Measurements from ENCODE around the gene RIPPLY3.
"Not testable (repeated sequence)": the region's sequence is repeated elsewhere in the genome, so short reads cannot be mapped to it uniquely, and the experiment has no call there.

The RIPPLY3 gene

DNA sequence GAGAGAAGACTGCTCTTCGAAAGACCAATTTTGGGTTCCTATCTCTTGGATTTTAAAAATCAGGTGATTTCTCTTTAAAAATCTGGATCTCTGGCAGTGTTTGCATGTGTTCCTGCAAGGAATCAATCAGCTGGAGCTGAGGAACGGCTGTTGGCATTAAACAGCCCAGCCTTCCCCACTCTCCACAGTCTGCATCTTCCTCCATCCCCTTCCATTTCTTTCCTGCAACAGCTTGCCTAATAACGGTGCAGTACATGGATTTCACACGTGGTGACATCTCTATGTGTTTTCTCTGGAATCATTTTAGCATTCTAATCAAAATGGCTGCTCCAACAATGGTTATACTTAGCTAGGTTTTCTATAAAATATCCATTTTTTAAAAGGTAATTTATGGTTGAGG, 20.0 kb downstream of the RIPPLY3 start:
- DNase-seq: no peak

DNA sequence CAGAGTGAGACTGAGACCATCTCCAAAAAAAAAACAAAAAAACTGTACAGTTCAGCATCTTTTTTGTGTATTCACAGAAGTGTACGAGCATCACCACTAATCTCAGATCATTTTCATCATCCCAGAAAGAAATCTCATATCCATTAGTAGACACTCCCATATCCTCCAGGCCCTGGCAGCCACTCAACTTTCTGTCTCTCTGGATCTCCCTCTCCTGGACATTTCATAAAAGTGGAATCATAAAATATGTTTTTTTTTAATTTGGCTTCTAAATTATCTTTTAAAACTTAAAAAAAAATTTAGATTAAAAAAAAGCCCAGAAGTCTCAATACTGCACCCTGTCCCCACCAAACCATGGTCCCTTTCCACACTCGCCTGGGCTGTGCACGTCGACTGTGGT, 22.1 kb downstream of the RIPPLY3 start:
- no peak for DNase-seq

DNA sequence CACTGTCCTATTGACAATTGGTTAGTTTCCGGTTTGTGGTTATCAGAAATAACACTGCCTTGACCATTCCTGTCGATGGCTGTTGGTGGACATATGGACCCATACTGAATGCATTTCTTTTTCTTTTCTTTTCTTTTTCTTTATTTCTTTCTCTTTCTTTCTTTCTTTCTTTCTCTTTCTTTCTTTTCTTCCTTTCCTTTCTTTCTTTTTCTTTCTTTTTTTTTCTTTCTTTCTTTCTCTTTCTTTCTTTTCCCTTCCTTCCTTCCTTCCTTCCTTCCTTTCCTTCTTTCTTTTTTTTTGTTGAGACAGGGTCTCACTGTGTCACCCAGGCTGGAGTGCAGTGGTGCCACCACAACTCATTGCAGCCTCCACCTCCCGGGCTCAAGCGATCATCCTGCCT, 24.4 kb downstream of the RIPPLY3 start:
- no peak for DNase-seq

DNA sequence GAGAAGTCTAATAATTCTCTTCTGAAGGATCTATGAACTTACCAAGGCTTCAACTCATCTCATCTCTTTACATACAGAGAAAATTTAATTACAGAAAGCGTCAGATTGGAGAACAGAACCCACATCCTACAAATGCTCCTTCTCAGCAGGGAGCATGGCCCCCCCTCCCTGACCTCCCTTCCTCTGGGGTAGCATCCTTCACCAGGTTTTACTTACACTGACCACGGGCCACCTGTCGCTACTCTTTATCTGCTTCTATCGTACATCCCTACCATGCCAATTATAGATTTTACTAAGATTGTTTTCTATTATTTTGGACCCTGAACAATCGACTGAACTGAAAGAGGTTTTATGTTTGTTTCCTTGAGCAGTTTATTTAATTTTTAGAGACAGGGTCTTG, 25.8 kb downstream of the RIPPLY3 start:
- no peak for DNase-seq

DNA sequence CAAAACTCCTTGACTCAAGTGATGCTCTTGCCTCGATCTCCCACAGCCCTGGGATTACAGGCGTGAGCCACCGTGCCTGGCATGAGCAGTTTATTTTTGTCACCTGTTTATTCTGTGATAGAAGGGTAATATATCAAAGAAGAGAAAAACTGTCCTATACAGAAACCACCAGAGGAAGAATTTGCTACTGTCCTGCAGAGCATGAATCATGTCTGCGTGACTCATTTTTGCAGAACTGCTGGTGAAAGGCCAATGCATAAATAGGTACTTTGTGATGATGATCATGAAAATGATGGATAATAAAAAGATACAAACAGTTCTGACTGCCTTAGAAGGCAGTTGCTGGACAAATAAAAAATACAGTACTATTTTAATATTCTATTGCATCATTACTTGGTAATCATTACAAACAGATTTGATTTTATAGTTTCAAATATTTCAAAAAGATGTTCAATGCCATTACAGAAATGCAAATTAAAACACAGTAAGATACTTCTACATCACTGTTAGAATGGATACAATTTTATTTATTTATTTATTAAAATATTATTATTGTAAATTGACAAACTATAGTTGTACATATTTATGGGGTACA, 26.5 kb downstream of the RIPPLY3 start:
- no peak for DNase-seq

DNA sequence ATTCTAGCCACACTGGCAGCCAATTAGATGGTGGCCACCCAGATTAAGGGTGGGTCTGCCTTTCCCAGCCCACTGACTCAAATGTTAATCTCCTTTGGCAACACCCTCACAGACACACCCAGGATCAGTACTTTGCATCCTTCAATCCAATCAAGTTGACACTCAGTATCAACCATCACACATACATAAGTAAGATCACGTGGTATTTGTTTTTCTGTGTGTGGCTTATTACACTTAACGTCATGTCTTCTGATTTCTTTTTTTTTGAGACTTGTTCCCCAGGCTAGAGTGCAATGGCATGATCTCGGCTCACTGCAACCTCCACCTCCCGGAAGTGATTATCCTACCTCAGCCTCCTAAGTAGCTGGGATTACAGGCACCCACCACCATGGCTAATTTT, 27.9 kb downstream of the RIPPLY3 start:
- not testable (repeated sequence) for DNase-seq

DNA sequence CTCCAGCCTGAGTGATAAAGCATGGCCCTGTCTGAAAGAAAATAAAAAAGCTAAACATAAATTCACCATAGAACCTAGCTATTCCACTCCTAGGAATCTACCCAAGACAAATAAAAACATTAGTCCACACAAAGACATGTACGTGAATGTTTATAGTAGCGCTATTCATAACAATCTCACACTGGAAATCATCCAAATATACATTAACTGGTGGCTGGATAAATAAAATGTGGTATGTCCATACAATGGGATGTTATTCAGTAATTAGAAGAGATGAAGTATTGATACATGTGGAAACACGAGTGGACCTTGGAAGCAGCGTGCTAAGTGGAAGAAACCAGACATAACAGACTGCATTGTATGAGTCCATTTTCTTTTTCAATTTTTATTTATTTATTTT, 29.7 kb downstream of the RIPPLY3 start:
- DNase-seq: no peak

DNA sequence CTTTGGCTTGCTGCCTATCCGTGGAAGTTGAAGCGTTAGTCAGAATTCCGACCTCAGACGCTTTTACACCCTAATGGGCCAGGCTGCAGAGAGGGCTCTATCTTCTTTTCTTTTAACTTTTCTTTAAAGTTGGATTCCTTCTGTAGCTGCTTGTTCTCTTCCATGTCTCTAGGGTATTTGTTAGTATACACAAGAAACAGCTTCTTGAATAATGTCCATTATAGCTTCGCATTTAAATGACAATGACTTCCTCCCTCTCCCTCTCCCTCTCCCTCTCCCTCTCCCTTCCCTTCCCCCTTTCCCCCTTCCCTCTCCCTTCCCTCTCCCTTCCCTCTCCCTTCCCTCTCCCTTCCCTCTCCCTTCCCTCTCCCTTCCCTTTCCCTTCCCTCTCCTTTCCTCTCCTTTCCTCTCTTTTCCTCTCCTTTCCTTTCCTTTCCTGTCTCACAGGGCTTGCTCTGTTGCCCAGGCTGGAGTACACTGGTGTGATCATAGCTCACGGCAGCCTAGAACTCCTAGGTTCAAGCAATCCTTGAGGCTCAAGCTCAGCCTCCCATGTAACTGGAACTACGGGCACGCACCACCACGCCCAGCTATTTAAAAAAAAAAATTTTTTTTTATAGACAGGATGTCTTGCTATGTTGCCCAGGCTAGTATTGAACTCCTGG, 33.0 kb downstream of the RIPPLY3 start:
- no peak for DNase-seq

DNA sequence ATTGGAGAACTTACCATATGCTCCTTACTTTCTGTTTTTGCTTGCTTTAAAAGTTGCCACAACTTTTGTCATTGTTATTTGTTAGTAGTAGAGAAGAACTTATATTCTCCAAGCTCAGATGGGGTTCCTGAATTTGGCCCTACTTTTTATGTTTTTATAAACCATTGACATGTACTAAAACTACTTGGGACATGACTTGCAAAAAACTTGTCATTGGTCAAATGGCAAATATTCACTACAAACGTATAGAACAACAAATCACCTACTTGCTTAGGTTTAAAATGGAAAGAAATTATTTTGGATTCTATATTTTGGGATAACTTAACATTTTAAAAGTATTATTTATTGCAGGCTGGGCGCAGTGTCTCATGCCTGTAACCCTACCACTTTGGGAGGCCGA, 33.7 kb downstream of the RIPPLY3 start:
- DNase-seq: no peak

DNA sequence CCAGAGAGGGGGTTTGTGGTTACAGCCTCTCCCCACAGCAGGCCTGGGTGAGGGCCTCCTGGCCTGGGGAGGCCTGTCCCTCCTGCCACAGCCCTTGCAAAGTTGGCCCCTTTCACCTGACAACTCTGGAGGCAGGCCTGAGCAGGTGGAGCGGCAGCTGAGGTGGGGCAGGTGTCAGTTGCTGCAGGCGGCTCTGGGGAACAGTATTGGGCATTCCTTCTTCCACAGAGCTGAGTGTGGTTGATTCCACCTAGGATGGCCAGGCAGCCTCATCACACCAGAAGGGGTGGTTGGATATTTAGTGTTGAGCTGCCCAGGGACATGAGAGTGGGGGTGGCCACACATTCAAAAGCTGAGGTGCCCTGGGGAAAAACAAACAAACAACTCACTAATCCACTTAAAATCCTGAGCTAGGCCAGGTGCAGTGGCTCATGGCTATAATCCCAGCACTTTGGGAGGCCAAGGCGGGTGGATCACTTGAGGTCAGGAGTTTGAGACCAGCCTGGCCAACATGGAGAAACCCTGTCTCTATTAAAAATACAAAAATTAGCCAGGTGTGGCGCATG, 35.3 kb downstream of the RIPPLY3 start:
- DNase-seq: peak; percentile 16

DNA sequence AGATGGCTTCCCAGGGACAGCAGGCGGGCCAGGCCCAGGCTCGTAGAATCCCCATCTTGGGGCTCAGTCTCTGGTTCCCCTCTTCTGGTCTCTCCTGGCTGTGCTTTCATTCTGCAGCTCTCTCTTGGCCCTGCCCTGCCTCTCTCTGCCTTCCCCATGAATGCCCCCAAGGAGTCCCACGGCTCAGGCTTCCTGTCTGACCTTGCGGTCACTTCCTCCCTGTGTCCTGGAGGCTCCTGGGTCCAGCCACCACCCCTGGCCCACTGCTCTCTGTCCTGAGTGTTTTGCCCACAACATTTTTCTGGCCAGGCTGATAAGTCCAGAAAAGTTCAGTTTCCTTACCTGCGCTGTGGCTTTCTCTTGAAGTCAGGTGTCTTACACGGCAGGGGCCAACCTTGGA, 37.3 kb downstream of the RIPPLY3 start:
- no peak for DNase-seq

DNA sequence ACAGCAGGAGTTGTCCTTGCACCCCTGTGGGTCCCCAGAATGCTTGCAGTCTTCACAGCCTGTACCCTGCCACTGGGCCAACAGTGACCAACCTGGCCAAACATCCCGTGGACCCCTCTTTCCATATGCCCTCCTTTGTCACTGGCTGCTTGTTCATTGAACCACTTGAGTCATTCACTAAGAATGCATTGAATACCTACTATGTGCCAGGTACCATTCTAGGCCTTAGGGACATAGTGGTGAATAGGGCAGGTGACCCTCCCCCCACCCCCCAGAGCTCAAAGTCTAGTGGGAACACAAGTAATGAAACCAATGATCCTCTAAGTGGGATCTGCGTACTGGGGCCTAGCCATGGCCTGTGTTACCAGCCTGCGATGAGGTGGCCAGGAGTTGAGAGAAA, 38.1 kb downstream of the RIPPLY3 start:
- DNase-seq: no peak

DNA sequence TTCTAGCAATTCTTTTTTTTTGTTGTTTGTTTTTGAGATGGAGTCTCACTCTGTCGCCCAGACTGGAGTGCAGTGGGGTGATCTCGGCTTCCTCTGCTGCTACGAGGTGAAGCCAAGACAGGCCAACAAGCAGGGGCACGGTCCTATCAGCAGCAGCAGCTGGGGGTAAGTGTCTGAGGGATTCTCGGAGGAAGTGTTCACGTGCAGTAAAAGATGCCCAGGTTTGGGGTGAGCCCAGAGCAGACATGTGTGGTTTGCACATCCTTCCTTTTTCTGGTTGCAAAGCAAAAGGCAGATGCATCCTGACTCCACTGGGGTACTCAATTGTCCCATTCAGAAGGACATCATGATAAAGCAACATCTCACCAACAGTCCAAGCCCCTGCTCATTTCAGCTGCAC, 38.6 kb downstream of the RIPPLY3 start:
- no peak for DNase-seq

DNA sequence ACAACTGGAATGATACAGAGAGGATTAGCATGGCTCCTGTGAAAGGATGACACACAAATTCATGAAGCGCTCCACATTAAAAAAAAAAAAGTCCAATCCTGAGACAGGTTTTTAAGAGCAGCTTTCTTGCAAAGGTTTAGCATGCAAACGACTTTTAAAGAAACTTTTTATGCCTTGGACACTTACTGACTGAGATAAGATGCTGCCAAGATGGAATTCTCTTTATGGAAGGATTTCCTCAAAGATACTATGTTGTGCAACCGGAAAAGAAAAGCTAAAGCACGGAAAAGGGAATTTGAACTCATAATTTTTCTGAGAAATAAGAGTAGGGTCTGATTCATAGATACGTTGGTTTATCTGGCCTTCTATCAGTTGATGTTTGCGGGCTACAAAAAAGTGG, 39.1 kb downstream of the RIPPLY3 start:
- DNase-seq: no peak

DNA sequence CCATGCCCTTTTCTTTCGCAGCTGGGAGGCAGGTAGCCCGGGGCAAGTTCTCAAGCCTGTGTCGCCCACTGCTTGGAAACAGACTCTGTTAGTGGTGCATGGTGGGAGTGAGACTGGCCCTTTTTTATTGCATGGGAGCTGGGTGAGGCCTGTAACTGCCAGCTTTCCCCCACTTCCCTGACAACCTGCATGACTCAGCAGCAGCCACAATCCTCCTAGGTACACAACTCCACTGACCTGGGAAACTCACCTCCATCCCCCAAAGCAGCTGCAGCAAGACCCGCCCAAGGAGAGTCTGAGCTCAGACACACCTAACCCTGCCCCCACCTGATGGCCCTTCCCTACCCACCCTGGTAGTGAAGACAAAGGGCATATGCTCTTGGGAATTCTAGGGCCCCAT, 40.6 kb downstream of the RIPPLY3 start:
- no peak for DNase-seq

DNA sequence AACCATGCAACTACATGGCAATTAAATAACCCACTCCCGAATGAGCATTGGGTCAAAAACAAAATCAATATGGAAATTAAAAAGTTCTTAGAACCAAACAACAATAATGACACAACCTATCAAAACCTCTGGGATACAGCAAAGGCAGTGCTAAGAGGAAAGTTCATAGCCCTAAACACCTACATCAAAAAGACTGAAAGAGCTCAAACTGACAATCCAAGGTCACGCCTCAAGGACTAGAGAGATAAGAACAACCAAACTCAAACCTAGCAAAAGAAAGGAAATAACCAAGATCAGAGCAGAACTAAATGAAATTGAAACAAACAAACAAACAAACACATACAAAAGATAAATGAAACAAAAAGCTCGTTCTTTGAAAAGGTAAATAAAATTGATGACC, 43.2 kb downstream of the RIPPLY3 start:
- DNase-seq: not testable (repeated sequence)

DNA sequence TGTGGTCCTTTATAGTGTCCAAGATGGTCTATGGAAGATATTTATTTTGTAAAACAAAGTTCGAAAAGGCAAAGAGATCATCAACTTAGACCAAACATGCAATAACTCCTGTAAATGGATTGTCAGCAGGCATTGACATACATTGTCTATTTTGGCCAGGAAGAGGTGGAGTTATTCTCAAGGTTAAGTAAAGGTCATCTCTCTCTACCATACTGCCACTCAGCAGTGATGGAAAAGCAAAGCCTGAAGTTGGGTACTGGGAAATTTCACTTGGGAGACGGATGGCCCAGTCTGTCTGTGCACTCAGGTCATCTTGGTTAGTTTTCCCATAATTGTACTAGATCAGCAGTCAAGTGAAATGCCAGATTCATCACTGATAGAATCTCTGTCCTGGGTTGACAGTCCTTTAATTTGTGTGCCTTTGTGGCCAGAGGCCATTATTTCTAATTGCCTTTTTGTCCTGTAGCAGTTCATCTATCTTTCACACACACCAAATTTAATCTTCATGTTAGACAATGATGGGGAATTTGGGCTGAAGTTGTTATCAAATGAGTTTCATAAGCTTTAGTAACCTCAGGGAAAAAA, 48.9 kb downstream of the RIPPLY3 start:
- no peak for DNase-seq

DNA sequence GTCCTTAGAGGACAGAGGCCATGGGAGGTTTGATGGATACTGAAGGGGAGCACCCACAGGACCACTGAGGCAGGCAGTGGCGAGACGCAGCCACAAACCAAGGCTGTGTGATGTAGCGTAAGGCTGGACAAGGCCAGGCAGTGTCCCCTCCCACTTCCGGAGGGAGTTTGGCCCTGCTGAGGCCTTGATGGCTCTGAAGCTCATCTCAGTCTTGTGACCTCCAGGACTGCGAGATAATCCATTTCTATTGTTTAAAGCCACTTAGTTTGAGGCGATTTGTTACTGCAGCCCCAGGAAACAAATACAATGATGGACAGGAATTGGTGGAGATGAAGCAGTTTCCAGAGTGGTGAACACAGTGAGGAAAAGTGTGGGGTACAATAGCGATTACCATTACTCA, 51.1 kb downstream of the RIPPLY3 start:
- no peak for DNase-seq

DNA sequence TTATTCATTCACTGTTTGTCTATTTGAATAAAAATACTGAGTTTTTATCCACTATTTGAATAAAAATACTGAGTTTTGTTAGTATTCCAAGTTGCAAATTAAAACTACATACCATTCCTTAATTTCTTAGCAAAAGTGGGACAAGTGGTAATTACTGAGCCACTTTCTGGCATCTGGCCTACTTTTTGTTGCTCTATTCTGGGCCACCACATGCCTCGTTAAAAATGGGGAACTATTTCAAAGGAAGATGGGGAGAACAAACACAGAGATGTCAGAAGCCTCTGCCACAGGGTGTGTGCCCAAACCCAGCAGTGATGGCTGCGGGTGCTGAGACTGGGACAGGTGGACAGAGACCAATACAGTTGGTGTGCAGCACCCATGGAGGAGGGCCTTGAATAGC, 51.8 kb downstream of the RIPPLY3 start:
- no peak for DNase-seq

DNA sequence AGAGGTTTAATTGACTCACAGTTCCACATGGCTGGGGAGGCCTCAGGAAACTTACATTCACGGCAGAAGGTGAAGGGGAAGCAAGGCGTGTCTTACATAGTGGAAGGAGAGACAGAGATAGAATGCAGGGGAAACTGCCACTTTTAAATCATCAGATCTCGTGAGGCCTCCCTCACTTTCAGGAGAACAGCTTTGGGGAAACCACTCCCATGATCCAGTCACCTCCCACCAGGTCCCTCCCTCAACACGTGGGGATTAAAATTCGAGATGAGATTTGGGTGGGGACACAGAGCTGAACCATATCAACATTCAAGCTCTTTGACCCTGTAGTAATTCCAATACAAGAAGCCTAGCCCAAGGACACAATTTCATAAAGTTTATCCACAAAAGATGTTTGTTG, 52.7 kb downstream of the RIPPLY3 start:
- DNase-seq: no peak

DNA sequence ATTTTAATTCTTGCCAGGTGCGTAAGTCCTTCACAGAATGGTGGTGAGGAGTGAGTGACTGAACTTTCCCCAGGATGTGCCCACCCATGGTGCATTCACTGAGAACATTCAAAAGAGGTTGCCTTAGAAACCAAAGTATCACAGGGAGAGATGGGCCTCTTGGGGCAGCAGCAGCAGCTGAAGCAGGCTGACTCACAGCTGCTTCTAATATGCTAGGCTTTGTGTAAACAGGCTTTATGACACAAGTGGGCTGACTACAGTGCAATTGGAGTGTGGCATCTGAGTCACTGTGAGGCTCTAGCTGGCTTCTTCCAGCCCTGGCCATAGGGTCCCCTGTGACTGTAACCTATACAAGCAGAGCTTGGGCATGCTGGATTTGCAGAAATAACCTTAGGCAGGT, 53.8 kb downstream of the RIPPLY3 start:
- DNase-seq: peak; percentile 96

DNA sequence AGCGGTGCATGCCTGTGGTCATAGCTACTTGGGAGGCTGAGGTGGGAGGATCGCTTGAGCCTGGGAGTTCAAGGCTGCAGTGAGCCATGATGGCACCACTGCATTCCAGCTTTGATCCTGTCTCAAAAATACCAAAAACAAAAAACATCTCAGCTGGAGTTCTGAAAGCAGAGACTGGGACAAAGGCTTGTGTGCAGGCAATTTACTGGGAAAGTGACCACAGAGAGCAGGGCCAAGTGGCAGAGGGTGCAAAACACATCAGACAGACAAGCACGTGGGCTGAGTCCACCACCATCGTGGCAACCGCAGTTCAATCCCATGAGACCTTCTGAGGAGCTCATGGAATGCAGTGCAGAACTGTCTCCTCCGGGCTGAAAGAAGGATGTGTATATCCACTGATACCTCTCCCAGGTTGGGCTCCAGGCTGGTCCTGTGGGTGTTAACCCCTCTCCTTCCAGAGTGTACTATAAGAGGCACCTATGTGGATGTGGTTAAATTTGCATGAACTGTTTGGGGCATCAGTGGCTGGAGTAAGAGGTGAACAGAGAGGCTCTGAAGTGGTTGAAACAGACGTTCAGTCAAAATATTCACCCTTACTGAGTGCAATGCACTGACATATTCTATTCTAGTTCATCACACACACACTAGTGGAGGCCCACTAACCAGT, 55.6 kb downstream of the RIPPLY3 start:
- no peak for DNase-seq

DNA sequence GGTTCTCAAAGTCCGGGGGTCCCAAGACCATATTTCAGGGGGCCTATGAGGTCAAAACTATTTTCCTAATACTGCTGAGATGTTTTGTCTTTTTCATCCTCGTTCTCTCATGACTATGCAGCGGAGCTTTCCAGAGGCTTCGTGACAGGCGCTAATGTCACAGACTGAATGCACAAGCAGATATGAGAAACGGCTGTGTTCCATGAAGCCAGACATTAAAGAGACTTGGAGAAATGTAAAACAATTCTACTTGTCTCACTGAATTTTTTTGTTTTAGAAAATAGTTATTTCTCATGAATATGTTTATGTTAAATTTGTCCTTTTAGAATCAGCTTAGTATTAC, 56.1 kb downstream of the RIPPLY3 start:
- DNase-seq: no peak

DNA sequence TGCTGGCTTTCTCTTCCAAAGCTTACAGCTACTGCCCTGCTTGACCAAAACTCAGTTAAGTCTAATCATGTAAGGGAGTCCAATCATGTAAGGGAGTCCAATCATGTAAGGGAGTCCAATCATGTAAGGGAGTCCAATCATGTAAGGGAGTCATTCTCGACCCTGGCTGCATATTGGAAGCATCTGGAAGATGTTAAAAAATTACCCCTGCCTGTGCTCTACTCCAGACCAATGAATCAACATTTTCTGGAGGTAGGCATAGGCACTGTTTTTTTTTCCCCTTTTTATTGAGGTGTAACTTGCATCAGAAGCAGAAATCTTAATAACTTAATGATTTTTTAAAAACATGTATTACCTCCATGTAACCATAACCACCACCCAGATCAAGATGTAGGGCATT, 56.9 kb downstream of the RIPPLY3 start:
- no peak for DNase-seq

Data from DMS79 (cell line).